ENCODE measurements around the gene CENPM.

Gene CENPM

GRCh38 chr22:41982865-41983264 is 35.9 kb upstream of the CENPM start:
- no peak overlapping the region for H3K4me3 ChIP-seq (ENCODE audit: low read depth, low read length)
- no peak for TF ChIP-seq CTCF (IDR thresholded peaks at IDR 0.05; ENCODE audit: low read depth, low read length)

GRCh38 chr22:41979423-41980250 is 32.7 kb upstream of the CENPM start:
- no peak for TF ChIP-seq CTCF (IDR thresholded peaks at IDR 0.05; ENCODE audit: low read depth, low read length)
- H3K4me3 ChIP-seq (ENCODE audit: low read depth, low read length) = no peak overlapping the region

- no peak for TF ChIP-seq CTCF (IDR thresholded peaks at IDR 0.05; ENCODE audit: low read depth, low read length)
- no peak overlapping the region for H3K4me3 ChIP-seq (ENCODE audit: low read depth, low read length)
Observed at GRCh38 chr22:41978732-41979131, 31.8 kb upstream of the CENPM start.

- peak overlapping the region; percentile 17; the same call in 1 of the 2 replicates for H3K4me3 ChIP-seq (ENCODE audit: low read depth, low read length)
- no peak for TF ChIP-seq CTCF (IDR thresholded peaks at IDR 0.05; ENCODE audit: low read depth, low read length)
Observed at GRCh38 chr22:41976961-41977566, 30.1 kb upstream of the CENPM start.

- no peak for TF ChIP-seq CTCF (IDR thresholded peaks at IDR 0.05; ENCODE audit: low read depth, low read length)
- H3K4me3 ChIP-seq (ENCODE audit: low read depth, low read length) = peak overlapping the region; percentile 44
Observed at GRCh38 chr22:41976070-41976901, 29.3 kb upstream of the CENPM start.

- no peak for TF ChIP-seq CTCF (IDR thresholded peaks at IDR 0.05; ENCODE audit: low read depth, low read length)
- no peak overlapping the region for H3K4me3 ChIP-seq (ENCODE audit: low read depth, low read length)
Observed at GRCh38 chr22:41975299-41976069, 28.5 kb upstream of the CENPM start.
